Mesenchymal stem cell (in vitro differentiated cells and primary cell): Measurements from ENCODE around the gene KIF6.
A peak's percentile ranks its signal among the peaks of the same experiment; 100 is the strongest.

Experiments used
- DNase-seq: peaks from one replicate; pipeline ENCODE4 v3.0.0-alpha.2; 2013
- H2AFZ ChIP-seq: one replicate; pipeline ENCODE4 v1.6.1; 2013; ENCODE audit warnings: low read depth, mild to moderate bottlenecking, control low read depth, inconsistent platforms, low read length, moderate library complexity
- H2AK5ac ChIP-seq: 2 replicates; pipeline ENCODE4 v1.6.1; 2013; ENCODE audit warnings: low read length, moderate library complexity, mild to moderate bottlenecking, inconsistent platforms; ENCODE audit not compliant: severe bottlenecking
- H2BK120ac ChIP-seq: one replicate; pipeline ENCODE4 v1.6.1; 2013; ENCODE audit warnings: low read depth, mild to moderate bottlenecking, inconsistent platforms, low read length, moderate library complexity
- H2BK12ac ChIP-seq, 2 experiments: one replicate each; pipeline ENCODE4 v1.6.1; 2013; ENCODE audit warnings: inconsistent platforms in 2 of 2, low read length in 2 of 2, mild to moderate bottlenecking in 2 of 2, moderate library complexity in 2 of 2, control low read depth in 1 of 2
- H2BK15ac ChIP-seq: one replicate; pipeline ENCODE4 v1.6.1; 2013; ENCODE audit warnings: mild to moderate bottlenecking, low read depth, inconsistent platforms; ENCODE audit not compliant: poor library complexity, severe bottlenecking
- H2BK5ac ChIP-seq: 2 replicates; pipeline ENCODE4 v1.6.1; 2013; ENCODE audit warnings: low read depth, mild to moderate bottlenecking, low read length, control low read depth, inconsistent platforms; ENCODE audit not compliant: poor library complexity, severe bottlenecking
- H3K14ac ChIP-seq, 2 experiments: one replicate each; pipeline ENCODE4 v1.6.1; 2013; ENCODE audit warnings: inconsistent platforms in 2 of 2, low read length in 2 of 2, control low read depth in 1 of 2, mild to moderate bottlenecking in 1 of 2, moderate library complexity in 1 of 2
- H3K18ac ChIP-seq, 2 experiments: one replicate each; pipeline ENCODE4 v1.6.1; 2013; ENCODE audit warnings: inconsistent platforms in 2 of 2, low read length in 2 of 2, control low read depth in 1 of 2, low read depth in 1 of 2, mild to moderate bottlenecking in 1 of 2
- H3K23ac ChIP-seq, 2 experiments: one replicate each; pipeline ENCODE4 v1.6.1; 2013; ENCODE audit warnings: inconsistent platforms in 2 of 2, low read length in 2 of 2, mild to moderate bottlenecking in 2 of 2, moderate library complexity in 2 of 2, control low read depth in 1 of 2
- H3K27ac ChIP-seq: 2 replicates; pipeline ENCODE4 v1.5.1; 2013; ENCODE audit warnings: mild to moderate bottlenecking, moderate library complexity, low read length, control low read depth, inconsistent platforms; ENCODE audit not compliant: poor library complexity, severe bottlenecking
- H3K27me3 ChIP-seq, 2 experiments: 2 replicates each; pipeline versions ENCODE4 v1.6.1 to v1.7.0; 2013; ENCODE audit warnings: low read length in 2 of 2, mild to moderate bottlenecking in 2 of 2, moderate library complexity in 2 of 2, control low read depth in 1 of 2, inconsistent platforms in 1 of 2; ENCODE audit not compliant: control insufficient read depth in 1 of 2, insufficient read depth in 1 of 2
- H3K36me3 ChIP-seq, 2 experiments: 2 replicates each; pipeline versions ENCODE4 v1.6.1 to v1.7.0; 2013; ENCODE audit warnings: low read length in 2 of 2, control low read depth in 1 of 2, inconsistent platforms in 1 of 2, low read depth in 1 of 2, mild to moderate bottlenecking in 1 of 2; ENCODE audit not compliant: insufficient read depth in 2 of 2, control insufficient read depth in 1 of 2
- H3K4ac ChIP-seq, 2 experiments: one replicate each; pipeline ENCODE4 v1.6.1; 2013; ENCODE audit warnings: inconsistent platforms in 2 of 2, low read length in 2 of 2, mild to moderate bottlenecking in 2 of 2, moderate library complexity in 2 of 2, control low read depth in 1 of 2, low read depth in 1 of 2
- H3K4me1 ChIP-seq: 2 replicates; pipeline ENCODE4 v1.6.1; 2013; ENCODE audit warnings: low read depth, low read length, control low read depth; ENCODE audit not compliant: control insufficient read depth, insufficient read depth
- H3K4me2 ChIP-seq: 2 replicates; pipeline ENCODE4 v1.6.1; 2013; ENCODE audit warnings: low read length, mild to moderate bottlenecking, inconsistent platforms; ENCODE audit not compliant: poor library complexity, severe bottlenecking
- H3K4me3 ChIP-seq, 2 experiments: 2 replicates each; pipeline versions ENCODE4 v1.5.1 to v1.7.0; 2013; ENCODE audit warnings: low read length in 2 of 2, mild to moderate bottlenecking in 2 of 2, control low read depth in 1 of 2, low read depth in 1 of 2; ENCODE audit not compliant: insufficient read depth in 1 of 2
- H3K79me1 ChIP-seq: replicated peaks from 2 replicates; pipeline ENCODE4 v1.6.1; 2013; ENCODE audit warnings: mild to moderate bottlenecking, control low read depth, low read length, inconsistent platforms; ENCODE audit not compliant: poor library complexity, severe bottlenecking
- H3K9ac ChIP-seq: 2 replicates; pipeline ENCODE4 v1.7.0; 2013; ENCODE audit warnings: mild to moderate bottlenecking, low read length, moderate library complexity
- H3K9me3 ChIP-seq: 2 replicates; pipeline ENCODE4 v1.7.0; 2013; ENCODE audit warnings: mild to moderate bottlenecking, low read length; ENCODE audit not compliant: control insufficient read depth
- H4K8ac ChIP-seq: one replicate; pipeline ENCODE4 v1.6.1; 2013; ENCODE audit warnings: inconsistent platforms, mild to moderate bottlenecking, low read length, moderate library complexity
- H4K91ac ChIP-seq: one replicate; pipeline ENCODE4 v1.6.1; 2013; ENCODE audit warnings: mild to moderate bottlenecking, low read length, inconsistent platforms
- WGBS: methylation state at CpG from one replicate; pipeline ENCODE4 v1.1.7; 2013; ENCODE audit warnings: mixed read lengths; 5-methylcytosine and 5-hydroxymethylcytosine counted together

The KIF6 gene

GRCh38 chr6:39495640-39496039 lies 229.6 kb downstream of the KIF6 start:
- 75% methylated on average over 1 of the region's 3 CpGs for WGBS

GRCh38 chr6:39494998-39495397 lies 230.2 kb downstream of the KIF6 start:
- Histone ChIP-seq H4K8ac (peak overlapping the region; percentile 38), H3K14ac (peak overlapping the region in 1 of 2 experiments; percentile 78), H3K36me3 (no peaks in the 10 kb centered on the region), H3K4me1 (peaks cover 2% of the 10 kb centered on the region), H3K4ac (peak overlapping the region in 1 of 2 experiments; percentile 94), H3K23ac (no peak overlapping the region), H2BK12ac (peak overlapping the region; percentile 30 to 98), H3K27ac (no peak overlapping the region), H2BK15ac (no peak overlapping the region), H2AFZ (no peak overlapping the region), H3K9me3 (peaks cover 7% of the 10 kb centered on the region), H3K4me3 (no peak overlapping the region), H4K91ac (no peak overlapping the region), H3K27me3 (no peaks in the 10 kb centered on the region), H3K9ac (no peak overlapping the region), H2BK5ac (no peak overlapping the region), H3K18ac (peak overlapping the region; percentile 17 to 97), H3K79me1 (no peaks in the 10 kb centered on the region), H3K4me2 (no peak overlapping the region), H2AK5ac (peak overlapping the region; percentile 12), H2BK120ac (no peak overlapping the region)
- DNase-seq = peak; percentile 38
- 70% methylated on average over 7 of the region's 7 CpGs for WGBS

More at GRCh38 chr6:39495640-39496039, 229.6 kb downstream of the KIF6 start:
- Histone ChIP-seq H2AK5ac (no peak overlapping the region), H3K4me2 (no peak overlapping the region), H4K8ac (no peak overlapping the region), H3K4me1 (peaks cover 2% of the 10 kb centered on the region), H3K14ac (no peak overlapping the region), H3K79me1 (no peaks in the 10 kb centered on the region), H3K18ac (no peak overlapping the region), H3K27ac (no peak overlapping the region), H3K4ac (peak overlapping the region; percentile 17 to 55), H2BK15ac (no peak overlapping the region), H3K4me3 (no peak overlapping the region), H3K9ac (no peak overlapping the region), H2BK120ac (no peak overlapping the region), H3K9me3 (peaks cover 10% of the 10 kb centered on the region), H3K23ac (no peak overlapping the region), H3K27me3 (no peaks in the 10 kb centered on the region), H4K91ac (no peak overlapping the region), H2AFZ (no peak overlapping the region), H2BK5ac (no peak overlapping the region), H2BK12ac (peak overlapping the region; percentile 57 to 65), H3K36me3 (no peaks in the 10 kb centered on the region)
- no peak for DNase-seq

- H3K9ac ChIP-seq = no peak overlapping the region
- H3K4me3 ChIP-seq = no peak overlapping the region
- no peak overlapping the region for H2AFZ ChIP-seq
- H3K4ac ChIP-seq = no peak overlapping the region
- no peak overlapping the region for H4K91ac ChIP-seq
- no peak overlapping the region for H2BK5ac ChIP-seq
- H2BK12ac ChIP-seq = no peak overlapping the region
- H3K4me2 ChIP-seq = no peak overlapping the region
- H3K23ac ChIP-seq = no peak overlapping the region
- no peak overlapping the region for H3K14ac ChIP-seq
- H3K27ac ChIP-seq = peak overlapping the region; percentile 84
- H4K8ac ChIP-seq = no peak overlapping the region
- peaks cover 2% of the 10 kb centered on the region for H3K4me1 ChIP-seq
- no peak overlapping the region for H2AK5ac ChIP-seq
- no peak overlapping the region for H2BK15ac ChIP-seq
- H2BK120ac ChIP-seq = no peak overlapping the region
- H3K79me1 ChIP-seq = no peaks in the 10 kb centered on the region
- peak; percentile 48 for DNase-seq
- H3K9me3 ChIP-seq = no peaks in the 10 kb centered on the region
- H3K36me3 ChIP-seq = no peaks in the 10 kb centered on the region
- no peak overlapping the region for H3K18ac ChIP-seq
- no peaks in the 10 kb centered on the region for H3K27me3 ChIP-seq
Observed at GRCh38 chr6:39493777-39494176, 231.4 kb downstream of the KIF6 start.

- peak; percentile 66 for DNase-seq
- Histone ChIP-seq H4K8ac (no peak overlapping the region), H3K79me1 (no peaks in the 10 kb centered on the region), H2BK15ac (no peak overlapping the region), H3K4me3 (no peak overlapping the region), H3K27me3 (no peaks in the 10 kb centered on the region), H3K9ac (no peak overlapping the region), H3K4ac (no peak overlapping the region), H2BK12ac (peak overlapping the region in 1 of 2 experiments; percentile 33), H3K27ac (peak overlapping the region; percentile 84), H3K18ac (peak overlapping the region in 1 of 2 experiments; percentile 59), H2BK120ac (no peak overlapping the region), H3K14ac (no peak overlapping the region), H3K36me3 (no peaks in the 10 kb centered on the region), H3K4me2 (no peak overlapping the region), H3K4me1 (peaks cover 2% of the 10 kb centered on the region), H2AFZ (no peak overlapping the region), H3K9me3 (no peaks in the 10 kb centered on the region), H3K23ac (no peak overlapping the region), H2AK5ac (no peak overlapping the region), H2BK5ac (no peak overlapping the region), H4K91ac (no peak overlapping the region)
Observed at GRCh38 chr6:39493174-39493573, 232.0 kb downstream of the KIF6 start.
